Smooth muscle cell (in vitro differentiated cells): ENCODE results near the gene ANKH. TPM values are rescaled to one million over a fixed set of nuclear protein-coding genes. Genes with fewer than 3 reads are reported as not detected.

Experiments
- DNase-seq: peaks from one replicate; lab custom pipeline; 2025; ENCODE audit not compliant: unreplicated experiment; lab: John Stamatoyannopoulos, UW
- H2AFZ ChIP-seq: fragments of 200-600 bp; sonication (generic); 2 replicates; pipeline ENCODE4 v1.6.0; 2016; ENCODE audit warnings: antibody characterized with exemption, low read depth, mild to moderate bottlenecking
- H3F3A ChIP-seq: fragments of 200-600 bp; sonication (generic); 2 replicates; pipeline ENCODE4 v1.6.0; 2017; ENCODE audit warnings: antibody characterized with exemption, low read depth
- H3K27ac ChIP-seq: fragments of 200-600 bp; sonication (generic); 2 replicates; pipeline ENCODE4 v1.5.1; 2016; ENCODE audit warnings: low read depth, mild to moderate bottlenecking
- H3K27me3 ChIP-seq: fragments of 200-600 bp; sonication (generic); 2 replicates; pipeline ENCODE4 v1.6.1; 2016; ENCODE audit warnings: low read depth, mild to moderate bottlenecking
- H3K36me3 ChIP-seq: fragments of 200-600 bp; sonication (generic); 2 replicates; pipeline ENCODE4 v1.5.1; 2016; ENCODE audit warnings: low read depth
- H3K4me1 ChIP-seq: fragments of 200-600 bp; sonication (generic); 2 replicates; pipeline ENCODE4 v1.5.1; 2016; ENCODE audit warnings: low read depth
- H3K4me2 ChIP-seq: fragments of 200-600 bp; sonication (generic); 2 replicates; pipeline ENCODE4 v1.6.0; 2016; ENCODE audit warnings: mild to moderate bottlenecking
- H3K4me3 ChIP-seq: fragments of 200-600 bp; sonication (generic); 2 replicates; pipeline ENCODE4 v1.5.1; 2016; ENCODE audit warnings: mild to moderate bottlenecking
- H3K79me2 ChIP-seq: fragments of 200-600 bp; sonication (generic); 2 replicates; pipeline ENCODE4 v1.6.0; 2016; ENCODE audit warnings: low read depth, mild to moderate bottlenecking
- H3K9ac ChIP-seq: fragments of 200-600 bp; sonication (generic); 2 replicates; pipeline ENCODE4 v1.6.0; 2016; ENCODE audit warnings: low read depth
- H3K9me3 ChIP-seq: fragments of 200-600 bp; sonication (generic); replicated peaks from 2 replicates; pipeline ENCODE4 v1.5.1; 2016; ENCODE audit warnings: low read depth
- H4K20me1 ChIP-seq: fragments of 200-600 bp; sonication (generic); 2 replicates; pipeline ENCODE4 v1.6.0; 2016; ENCODE audit warnings: low read depth
- CTCF ChIP-seq: fragments of 200-600 bp; sonication (generic); IDR thresholded peaks from 2 replicates; pipeline ENCODE4 v1.5.1; 2017; ENCODE audit warnings: borderline replicate concordance, mild to moderate bottlenecking, antibody characterized with exemption; ENCODE audit not compliant: insufficient read depth, poor library complexity, severe bottlenecking
- WGBS: methylation state at CpG from one replicate; pipeline ENCODE4 v1.1.7; 2016; ENCODE audit warnings: low lambda C conversion rate; 5-methylcytosine and 5-hydroxymethylcytosine counted together
- polyA plus RNA-seq: library from polyadenylated mRNA; unstranded; fragments of >200 nt; fragmentation: Nextera tagmentation; extraction: Ambion mirVana; gene quantifications from 2 replicates; pipeline ENCODE4 v1.2.1, GENCODE V29; 2016
- total RNA-seq: library from RNA; depleted of rRNA; stranded (reverse); fragments of >200 nt; gene quantifications from 2 replicates; pipeline ENCODE4 v1.2.3, GENCODE V29; 2014

Gene ANKH
- total and polyA plus RNA-seq, 2 experiments from 2014 or later, result 48.0 to 56.6 TPM

- peak overlapping the region; percentile 41 for H3K4me2 ChIP-seq
- peak overlapping the region; percentile 97 for H3K27ac ChIP-seq
- WGBS, result 39% methylated on average over 10 of the region's 10 CpGs
- no peaks in the 10 kb centered on the region for H3K79me2 ChIP-seq
- no peaks in the 10 kb centered on the region for H3K27me3 ChIP-seq
- peak overlapping the region; percentile 50 for H2AFZ ChIP-seq
- H3K9ac ChIP-seq, result peak overlapping the region; percentile 84
- H3F3A ChIP-seq, result no peaks in the 10 kb centered on the region
- no peak for TF ChIP-seq CTCF
- peaks cover 9% of the 10 kb centered on the region for H3K4me1 ChIP-seq
- H3K4me3 ChIP-seq, result no peak overlapping the region
- no peaks in the 10 kb centered on the region for H4K20me1 ChIP-seq
- H3K36me3 ChIP-seq, result no peaks in the 10 kb centered on the region
- no peaks in the 10 kb centered on the region for H3K9me3 ChIP-seq
- no peak for DNase-seq
These were observed 43.8 kb upstream of the ANKH start for GRCh38 chr5:14915291-14915952.

GRCh38 chr5:14914623-14915260 is 43.2 kb upstream of the ANKH start:
- Histone ChIP-seq H3K9me3 (no peaks in the 10 kb centered on the region), H3K79me2 (no peaks in the 10 kb centered on the region), H3K9ac (no peak overlapping the region), H3K36me3 (no peaks in the 10 kb centered on the region), H3K4me3 (no peak overlapping the region), H3K4me2 (peak overlapping the region; percentile 41), H4K20me1 (no peaks in the 10 kb centered on the region), H3K27me3 (no peaks in the 10 kb centered on the region), H3F3A (no peaks in the 10 kb centered on the region), H2AFZ (no peak overlapping the region), H3K4me1 (peaks cover 4% of the 10 kb centered on the region), H3K27ac (peak overlapping the region; percentile 97)
- DNase-seq, result no peak
- 65% methylated on average over 8 of the region's 8 CpGs for WGBS
- no peak for TF ChIP-seq CTCF

GRCh38 chr5:14914193-14914592 is 42.6 kb upstream of the ANKH start:
- H2AFZ ChIP-seq, result no peak overlapping the region
- H3K27me3 ChIP-seq, result no peaks in the 10 kb centered on the region
- no peaks in the 10 kb centered on the region for H4K20me1 ChIP-seq
- no peaks in the 10 kb centered on the region for H3F3A ChIP-seq
- H3K9me3 ChIP-seq, result no peaks in the 10 kb centered on the region
- no peak overlapping the region for H3K4me3 ChIP-seq
- H3K9ac ChIP-seq, result no peak overlapping the region
- no peak for DNase-seq
- peaks cover 3% of the 10 kb centered on the region for H3K4me1 ChIP-seq
- H3K4me2 ChIP-seq, result no peak overlapping the region
- no peaks in the 10 kb centered on the region for H3K79me2 ChIP-seq
- 92% methylated on average over 7 of the region's 7 CpGs for WGBS
- peak overlapping the region; percentile 97 for H3K27ac ChIP-seq
- no peaks in the 10 kb centered on the region for H3K36me3 ChIP-seq
- no peak for TF ChIP-seq CTCF
